GM13977 (cell line): ENCODE measurements around the gene CYP39A1.

Source experiments
- DNase-seq: peaks from one replicate; pipeline ENCODE4 v3.0.0; 2012; ENCODE audit warnings: low spot score
- in situ Hi-C: fragments of 300-500 bp; cut with MboI; formaldehyde crosslinking; loops from one replicate; pipeline ENCODE4 v1.12.0; 2022; ENCODE audit warnings: low sequenced_read_pairs, low pct_unique_long_range_greater_than_20kb, mixed read lengths, inconsistent platforms; ENCODE audit not compliant: unreplicated experiment
- TF ChIP-seq, protein P1 (sequence below): IDR thresholded peaks from 2 replicates; pipeline ENCODE4 v1.5.1; 2012; ENCODE audit warnings: mild to moderate bottlenecking, control low read depth; ENCODE audit not compliant: insufficient read depth; ENCODE audit errors: extremely low read depth, missing control alignments

Gene CYP39A1

DNA sequence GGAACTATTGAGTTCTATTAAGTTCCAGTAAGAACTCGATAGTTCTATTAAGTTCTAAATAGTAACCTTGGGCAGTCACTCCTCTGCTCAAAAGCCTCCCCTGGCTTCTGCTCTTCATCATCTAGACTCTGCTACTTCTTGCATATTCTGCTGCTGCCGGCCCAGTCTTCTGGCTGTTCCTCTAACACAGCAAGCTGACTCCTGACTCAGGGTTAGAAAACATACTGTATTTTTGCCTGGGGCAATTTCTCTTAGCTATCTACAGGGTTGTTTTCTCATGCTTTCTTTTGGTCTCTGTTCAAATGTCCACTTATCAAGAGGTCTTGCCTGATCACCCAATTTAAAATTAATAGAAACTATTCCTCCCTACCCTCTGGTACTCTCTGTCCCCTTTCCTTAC, 14.8 kb upstream of the CYP39A1 start:
- TF ChIP-seq, protein P1, sequence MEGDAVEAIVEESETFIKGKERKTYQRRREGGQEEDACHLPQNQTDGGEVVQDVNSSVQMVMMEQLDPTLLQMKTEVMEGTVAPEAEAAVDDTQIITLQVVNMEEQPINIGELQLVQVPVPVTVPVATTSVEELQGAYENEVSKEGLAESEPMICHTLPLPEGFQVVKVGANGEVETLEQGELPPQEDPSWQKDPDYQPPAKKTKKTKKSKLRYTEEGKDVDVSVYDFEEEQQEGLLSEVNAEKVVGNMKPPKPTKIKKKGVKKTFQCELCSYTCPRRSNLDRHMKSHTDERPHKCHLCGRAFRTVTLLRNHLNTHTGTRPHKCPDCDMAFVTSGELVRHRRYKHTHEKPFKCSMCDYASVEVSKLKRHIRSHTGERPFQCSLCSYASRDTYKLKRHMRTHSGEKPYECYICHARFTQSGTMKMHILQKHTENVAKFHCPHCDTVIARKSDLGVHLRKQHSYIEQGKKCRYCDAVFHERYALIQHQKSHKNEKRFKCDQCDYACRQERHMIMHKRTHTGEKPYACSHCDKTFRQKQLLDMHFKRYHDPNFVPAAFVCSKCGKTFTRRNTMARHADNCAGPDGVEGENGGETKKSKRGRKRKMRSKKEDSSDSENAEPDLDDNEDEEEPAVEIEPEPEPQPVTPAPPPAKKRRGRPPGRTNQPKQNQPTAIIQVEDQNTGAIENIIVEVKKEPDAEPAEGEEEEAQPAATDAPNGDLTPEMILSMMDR = no peak
- DNase-seq = no peak
- in situ Hi-C loops = no loop called here

- in situ Hi-C loops = no loop called here
- no peak for DNase-seq
- TF ChIP-seq, protein P1 = no peak
Observed at GRCh38 chr6:46661483-46661882, 8.9 kb upstream of the CYP39A1 start.

GRCh38 chr6:46657642-46658041, 5.0 kb upstream of the CYP39A1 start:
- TF ChIP-seq, protein P1 = no peak
- no peak for DNase-seq
- in situ Hi-C loops = no loop called here

GRCh38 chr6:46655803-46656202, 3.2 kb upstream of the CYP39A1 start:
- in situ Hi-C loops = no loop called here
- TF ChIP-seq, protein P1 = no peak
- no peak for DNase-seq

DNA sequence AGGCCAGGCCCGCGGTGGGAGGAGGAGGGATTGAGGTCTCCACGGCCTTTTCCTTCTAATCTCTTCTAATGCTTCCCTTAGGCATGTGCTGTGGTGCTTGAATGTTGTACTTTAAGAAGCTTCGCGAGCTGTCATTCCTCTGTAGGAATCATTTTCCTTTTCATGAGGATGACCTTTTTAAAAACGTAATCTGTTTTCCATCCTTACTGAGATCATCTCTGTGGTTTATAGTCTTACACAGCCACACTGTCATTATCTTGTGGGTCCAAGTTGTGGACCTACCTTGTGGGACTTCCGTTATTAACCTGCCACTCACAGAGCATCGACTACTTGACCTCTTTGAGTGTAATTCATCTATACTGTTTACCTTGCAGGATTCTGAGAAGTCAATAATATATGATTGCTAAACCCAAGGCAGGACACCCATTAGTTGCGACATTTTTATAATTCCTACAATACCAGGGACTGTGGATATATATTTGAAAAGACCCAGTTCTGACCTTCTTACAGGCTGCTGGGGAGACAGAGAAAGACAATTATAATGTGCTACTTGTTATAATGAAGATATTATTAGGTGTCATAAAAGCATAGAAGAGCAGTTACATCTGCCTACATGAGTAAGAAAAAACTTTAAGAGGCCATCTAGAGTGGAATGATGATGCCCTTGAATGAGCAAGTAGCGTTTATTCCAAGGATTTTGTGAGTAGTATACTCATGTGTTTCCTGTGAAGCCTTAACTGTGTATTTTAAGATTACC, 999 bp upstream of the CYP39A1 start:
- DNase-seq = no peak
- TF ChIP-seq, protein P1 = no peak
- in situ Hi-C loops = no loop called here

- DNase-seq = no peak
- in situ Hi-C loops = no loop called here
- TF ChIP-seq, protein P1 = no peak
Observed at GRCh38 chr6:46652232-46652602, 401 bp downstream of the CYP39A1 start.

- TF ChIP-seq, protein P1 = no peak
- in situ Hi-C loops = no loop called here
- no peak for DNase-seq
Observed at GRCh38 chr6:46651816-46652215, 802 bp downstream of the CYP39A1 start.
